ENCODE results near the gene GNG13. TPM values are rescaled to one million over a fixed set of nuclear protein-coding genes. Genes with fewer than 3 reads are reported as not detected.

The GNG13 gene
- total and polyA plus RNA-seq, 2 of the 4 experiments (the other 2 are of a cell fraction): not detected

GRCh38 chr16:833411-833810, 32.9 kb upstream of the GNG13 start:
- Histone ChIP-seq H3K56ac (ENCODE audit: extremely low read depth, insufficient read depth, low read length) (no peak overlapping the region), H2AK9ac (replicated peaks; ENCODE audit: low read depth, low read length, poor library complexity) (no peak overlapping the region), H4K8ac (ENCODE audit: low read depth in 2 of 2, low read length in 2 of 2) (no peak overlapping the region), H2BK20ac (ENCODE audit: low read depth, low read length) (no peak overlapping the region), H2AFZ (replicated peaks; ENCODE audit: low read length, poor library complexity) (no peak overlapping the region), H4K5ac (ENCODE audit: low read depth, low read length) (no peak overlapping the region), H4K20me1 (ENCODE audit: insufficient read depth, low read length) (no peaks in the 10 kb centered on the region), H3K9me1 (ENCODE audit: insufficient read depth, low read length) (no peaks in the 10 kb centered on the region), H3K4ac (ENCODE audit: low read depth, low read length) (no peak overlapping the region), H3K36me3 (ENCODE audit: control insufficient read depth, insufficient read depth, low read length) (no peaks in the 10 kb centered on the region), H3K18ac (ENCODE audit: low read depth, low read length) (no peak overlapping the region), H3K9ac (ENCODE audit: low read depth, low read length) (no peak overlapping the region), H3K27me3 (ENCODE audit: control insufficient read depth, insufficient read depth, low read length) (no peaks in the 10 kb centered on the region; the same call in 1 of the 2 replicates), H3K4me3 (ENCODE audit: insufficient read depth, low read depth, low read length) (no peak overlapping the region), H2AK5ac (ENCODE audit: low read depth, low read length) (no peak overlapping the region), H3K23ac (ENCODE audit: low read depth, low read length) (no peak overlapping the region), H3K4me1 (ENCODE audit: control insufficient read depth, insufficient read depth, low read length) (no peaks in the 10 kb centered on the region), H2BK120ac (ENCODE audit: low read depth, low read length) (no peak overlapping the region), H4K91ac (ENCODE audit: insufficient read depth, low read depth, low read length) (no peak overlapping the region), H3K79me1 (ENCODE audit: low read depth in 1 of 2, low read length in 2 of 2) (no peaks in the 10 kb centered on the region), H3K14ac (replicated peaks; ENCODE audit: low read depth, low read length) (no peak overlapping the region), H3K4me2 (ENCODE audit: low read depth, low read length) (no peak overlapping the region), H2BK15ac (ENCODE audit: low read depth, low read length) (no peak overlapping the region), H2BK5ac (ENCODE audit: low read depth, low read length, poor library complexity, severe bottlenecking) (no peak overlapping the region), H3K9me3 (ENCODE audit: control insufficient read depth, insufficient read depth, low read length) (peaks cover 23% of the 10 kb centered on the region), H3K27ac (ENCODE audit: insufficient read depth, low read length) (no peak overlapping the region)
- ATAC-seq (ENCODE audit: low read depth) (no peak), DNase-seq (no peak)
- no TSS peak for BruUV-seq (replicated peaks)
- CTCF ChIA-PET: no interaction called here
- TF ChIP-seq RFX5 (IDR thresholded peaks at IDR 0.05; ENCODE audit: low read depth, low read length) (no peak), RCOR1 (IDR thresholded peaks at IDR 0.05; ENCODE audit: insufficient replicate concordance, low read length) (no peak)
- dilution Hi-C loops (cut with HindIII; ENCODE audit: low sequenced_read_pairs, unreplicated experiment): no loop called here
- 69% methylated on average over 6 of the region's 14 CpGs; no CpG with 5 or more reads in 1 of the 2 experiments for WGBS, 2 experiments (ENCODE audit: extremely low coverage in 2 of 2, insufficient read length in 1 of 2)
- intact Hi-C loops (cut with micrococcal nuclease): no loop called here
- POLR2A ChIA-PET (ENCODE audit: unreplicated experiment): no interaction called here
- in situ Hi-C loops (cut with MboI; ENCODE audit: low sequenced_read_pairs): no loop called here

Data from IMR-90 (cell line).